GM19099 (cell line): ENCODE data around the gene CAMKK1.

Source experiments
- POLR2A ChIP-seq: IDR thresholded peaks from 3 replicates; pipeline ENCODE4 v1.6.1; 2011; ENCODE audit warnings: low read depth; ENCODE audit not compliant: insufficient read length; ENCODE audit errors: extremely low read depth

Gene CAMKK1

DNA sequence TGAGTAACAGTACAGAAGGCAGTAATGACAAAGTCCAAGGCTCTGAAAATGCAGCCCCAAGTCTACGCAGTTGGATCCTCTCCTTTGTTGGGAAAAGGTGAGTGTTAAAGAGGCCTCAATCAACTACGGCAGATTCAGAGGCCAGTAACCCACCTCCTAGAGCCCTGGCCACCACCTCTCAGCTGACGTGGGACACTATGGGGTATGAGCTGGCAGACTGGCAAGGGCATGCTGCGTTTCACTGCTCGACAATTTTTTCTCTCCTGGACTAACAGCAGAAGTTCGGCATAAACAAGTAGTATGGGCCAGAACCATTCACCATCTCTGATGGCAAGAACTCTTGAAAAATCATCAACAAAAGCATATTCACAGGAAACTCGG is 64.0 kb downstream of the CAMKK1 start:
- no peak for TF ChIP-seq POLR2A

DNA sequence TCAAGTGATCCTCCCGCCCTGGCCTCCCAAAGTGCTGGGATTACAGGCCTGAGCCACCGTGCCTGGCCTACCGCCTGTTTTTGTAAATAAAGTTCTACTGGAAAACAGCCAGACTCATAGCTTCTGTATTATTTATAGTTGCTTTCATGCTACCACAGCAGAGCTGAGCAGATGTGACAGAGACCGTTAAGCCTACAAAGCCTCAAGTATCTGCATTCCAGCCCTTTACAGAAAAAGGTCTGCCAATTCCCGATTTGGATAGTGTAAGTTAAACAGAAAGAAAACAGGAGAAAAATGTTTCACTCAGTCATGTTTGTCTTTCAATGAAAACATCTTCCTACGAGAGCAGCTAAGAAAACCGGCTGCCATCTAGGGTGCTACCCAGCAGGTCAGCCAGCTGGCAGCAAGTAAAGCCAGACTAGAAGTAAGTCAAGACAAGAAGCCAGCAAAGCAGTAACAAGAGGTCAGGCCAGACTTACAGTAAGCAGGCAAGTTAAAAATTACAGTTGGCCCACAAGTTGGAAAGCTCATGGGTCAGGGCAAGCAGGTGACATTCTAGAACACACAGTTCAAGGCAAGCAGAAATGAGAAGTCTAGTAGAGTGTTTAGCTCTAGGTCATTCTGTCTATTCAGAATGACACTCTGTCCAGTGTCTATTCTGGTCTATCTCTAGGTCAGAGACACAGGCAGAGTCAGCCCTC is 64.6 kb downstream of the CAMKK1 start:
- TF ChIP-seq POLR2A, result no peak

GRCh38 chr17:3827124-3827773 is 65.6 kb downstream of the CAMKK1 start:
- no peak for TF ChIP-seq POLR2A

- TF ChIP-seq POLR2A, result no peak
Measured at GRCh38 chr17:3826191-3826590, 66.7 kb downstream of the CAMKK1 start.

- no peak for TF ChIP-seq POLR2A
Measured at GRCh38 chr17:3821101-3821500, 71.8 kb downstream of the CAMKK1 start.

- TF ChIP-seq POLR2A, result no peak
Measured at GRCh38 chr17:3818786-3819185, 74.1 kb downstream of the CAMKK1 start.

GRCh38 chr17:3817851-3818605 is 74.8 kb downstream of the CAMKK1 start:
- no peak for TF ChIP-seq POLR2A

- TF ChIP-seq POLR2A, result no peak
Measured at GRCh38 chr17:3815925-3816324, 76.9 kb downstream of the CAMKK1 start.

GRCh38 chr17:3815122-3815521 is 77.7 kb downstream of the CAMKK1 start:
- TF ChIP-seq POLR2A, result no peak

GRCh38 chr17:3814361-3814760 is 78.5 kb downstream of the CAMKK1 start:
- TF ChIP-seq POLR2A, result no peak

DNA sequence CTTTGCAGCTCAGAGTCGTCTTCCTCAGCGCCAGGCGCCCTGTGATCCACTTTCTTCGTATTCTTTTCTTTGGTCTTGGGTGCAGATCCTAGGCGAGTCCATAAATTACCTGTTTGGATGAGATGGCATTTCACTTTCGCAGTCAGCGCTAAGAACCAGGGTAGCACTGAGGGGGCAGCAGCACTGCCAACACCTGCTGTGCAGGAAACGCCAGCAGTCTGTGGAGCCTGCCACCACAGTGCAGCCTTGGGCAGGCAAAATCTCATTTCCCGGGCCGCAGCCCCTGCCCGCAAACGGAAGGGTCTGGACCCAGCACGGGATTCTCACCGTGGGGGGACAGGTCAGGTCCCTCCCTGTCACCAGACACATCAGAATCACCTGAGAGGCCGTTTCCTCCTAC is 79.7 kb downstream of the CAMKK1 start:
- no peak for TF ChIP-seq POLR2A

DNA sequence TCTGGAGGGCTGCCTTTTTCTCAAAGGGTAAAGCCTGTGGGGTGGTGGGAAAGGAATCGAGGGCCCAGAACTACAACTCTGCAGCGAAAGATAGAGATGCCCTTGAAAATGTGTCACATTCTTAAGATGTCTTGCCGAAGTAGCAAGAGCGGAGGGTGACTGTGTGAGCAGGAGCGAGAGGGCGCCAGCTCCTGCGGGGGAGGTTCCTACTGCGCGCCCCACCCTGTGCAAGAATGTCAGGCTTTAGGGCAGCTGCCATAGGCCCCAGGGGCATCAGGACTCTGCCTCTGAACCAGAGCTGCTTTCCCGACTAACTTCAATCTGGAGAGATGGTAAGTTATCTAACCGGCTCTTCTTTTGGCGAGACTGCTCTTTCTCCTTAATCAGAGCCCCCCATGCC is 80.1 kb downstream of the CAMKK1 start:
- TF ChIP-seq POLR2A, result no peak

- no peak for TF ChIP-seq POLR2A
Measured at GRCh38 chr17:3812284-3812683, 80.6 kb downstream of the CAMKK1 start.
